Measurements from ENCODE around the gene CPB1.

GRCh38 chr3:148901987-148902791, 74.6 kb downstream of the CPB1 start:
- TF ChIP-seq, protein P1, sequence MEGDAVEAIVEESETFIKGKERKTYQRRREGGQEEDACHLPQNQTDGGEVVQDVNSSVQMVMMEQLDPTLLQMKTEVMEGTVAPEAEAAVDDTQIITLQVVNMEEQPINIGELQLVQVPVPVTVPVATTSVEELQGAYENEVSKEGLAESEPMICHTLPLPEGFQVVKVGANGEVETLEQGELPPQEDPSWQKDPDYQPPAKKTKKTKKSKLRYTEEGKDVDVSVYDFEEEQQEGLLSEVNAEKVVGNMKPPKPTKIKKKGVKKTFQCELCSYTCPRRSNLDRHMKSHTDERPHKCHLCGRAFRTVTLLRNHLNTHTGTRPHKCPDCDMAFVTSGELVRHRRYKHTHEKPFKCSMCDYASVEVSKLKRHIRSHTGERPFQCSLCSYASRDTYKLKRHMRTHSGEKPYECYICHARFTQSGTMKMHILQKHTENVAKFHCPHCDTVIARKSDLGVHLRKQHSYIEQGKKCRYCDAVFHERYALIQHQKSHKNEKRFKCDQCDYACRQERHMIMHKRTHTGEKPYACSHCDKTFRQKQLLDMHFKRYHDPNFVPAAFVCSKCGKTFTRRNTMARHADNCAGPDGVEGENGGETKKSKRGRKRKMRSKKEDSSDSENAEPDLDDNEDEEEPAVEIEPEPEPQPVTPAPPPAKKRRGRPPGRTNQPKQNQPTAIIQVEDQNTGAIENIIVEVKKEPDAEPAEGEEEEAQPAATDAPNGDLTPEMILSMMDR (IDR thresholded peaks at IDR 0.05; ENCODE audit: low read length), result no peak
- no peak for TF ChIP-seq EZH2 (IDR thresholded peaks at IDR 0.05; ENCODE audit: borderline replicate concordance, low read length)
